KMS-11 (cell line): Measurements from ENCODE around the gene KCNA5.

ENCODE experiments used
- H2AFZ ChIP-seq: fragments of 200-600 bp; sonication (generic); 2 replicates; pipeline ENCODE4 v1.6.1; 2016; ENCODE audit warnings: antibody characterized with exemption, mixed run types, low read depth
- H3K27ac ChIP-seq: fragments of 200-600 bp; sonication (generic); 2 replicates; pipeline ENCODE4 v1.6.1; 2016; ENCODE audit warnings: mild to moderate bottlenecking, mixed run types
- H3K27me3 ChIP-seq: fragments of 200-600 bp; sonication (generic); 2 replicates; pipeline ENCODE4 v1.6.1; 2017; ENCODE audit warnings: mild to moderate bottlenecking, low read depth, mixed run types, moderate library complexity; ENCODE audit not compliant: insufficient read depth
- H3K36me3 ChIP-seq: fragments of 200-600 bp; sonication (generic); 2 replicates; pipeline ENCODE4 v1.6.1; 2017; ENCODE audit warnings: mild to moderate bottlenecking, mixed run types; ENCODE audit not compliant: insufficient read depth
- H3K4me1 ChIP-seq: fragments of 200-600 bp; sonication (generic); 2 replicates; pipeline ENCODE4 v1.6.1; 2016; ENCODE audit warnings: mild to moderate bottlenecking, low read depth, mixed run types; ENCODE audit not compliant: poor library complexity, severe bottlenecking
- H3K4me2 ChIP-seq: fragments of 200-600 bp; sonication (generic); 2 replicates; pipeline ENCODE4 v1.7.0; 2016; ENCODE audit warnings: mild to moderate bottlenecking, mixed run types
- H3K4me3 ChIP-seq: fragments of 200-600 bp; sonication (generic); IDR thresholded peaks from 2 replicates; pipeline ENCODE4 v1.6.1; 2017; ENCODE audit warnings: low read depth, low read length, mixed read lengths; ENCODE audit not compliant: insufficient read depth
- H3K79me2 ChIP-seq: fragments of 200-600 bp; sonication (generic); 2 replicates; pipeline ENCODE4 v1.6.1; 2016; ENCODE audit warnings: low read depth, mixed run types; ENCODE audit not compliant: insufficient read depth
- H3K9ac ChIP-seq: fragments of 200-600 bp; sonication (generic); 2 replicates; pipeline ENCODE4 v1.6.1; 2016; ENCODE audit warnings: mild to moderate bottlenecking, mixed run types
- H4K20me1 ChIP-seq: fragments of 200-600 bp; sonication (generic); 2 replicates; pipeline ENCODE4 v1.6.1; 2016; ENCODE audit warnings: mild to moderate bottlenecking, mixed run types; ENCODE audit not compliant: insufficient read depth
- CTCF ChIP-seq: fragments of 200-600 bp; sonication (generic); conservative IDR thresholded peaks from 2 replicates; pipeline ENCODE4 v1.6.1; 2017; ENCODE audit warnings: low read depth, mild to moderate bottlenecking, antibody characterized with exemption, low read length, moderate library complexity, mixed read lengths

KCNA5 gene

GRCh38 chr12:5037795-5038357 is 5.8 kb upstream of the KCNA5 start:
- no peak overlapping the region for H3K4me3 ChIP-seq
- no peak overlapping the region for H2AFZ ChIP-seq
- H3K27ac ChIP-seq = no peak overlapping the region
- TF ChIP-seq CTCF = no peak
- no peaks in the 10 kb centered on the region for H4K20me1 ChIP-seq
- H3K79me2 ChIP-seq = no peaks in the 10 kb centered on the region
- no peaks in the 10 kb centered on the region for H3K27me3 ChIP-seq
- H3K36me3 ChIP-seq = no peaks in the 10 kb centered on the region
- no peak overlapping the region for H3K9ac ChIP-seq
- H3K4me1 ChIP-seq = no peaks in the 10 kb centered on the region
- H3K4me2 ChIP-seq = no peak overlapping the region

GRCh38 chr12:5038781-5039311 is 4.8 kb upstream of the KCNA5 start:
- TF ChIP-seq CTCF = no peak
- H3K27ac ChIP-seq = no peak overlapping the region
- H3K79me2 ChIP-seq = no peaks in the 10 kb centered on the region
- no peak overlapping the region for H3K4me2 ChIP-seq
- no peak overlapping the region for H2AFZ ChIP-seq
- no peaks in the 10 kb centered on the region for H3K36me3 ChIP-seq
- no peaks in the 10 kb centered on the region for H3K4me1 ChIP-seq
- no peak overlapping the region for H3K4me3 ChIP-seq
- no peaks in the 10 kb centered on the region for H3K27me3 ChIP-seq
- H4K20me1 ChIP-seq = no peaks in the 10 kb centered on the region
- H3K9ac ChIP-seq = no peak overlapping the region

GRCh38 chr12:5039815-5040214 is 3.9 kb upstream of the KCNA5 start:
- no peak overlapping the region for H2AFZ ChIP-seq
- H3K36me3 ChIP-seq = no peaks in the 10 kb centered on the region
- no peaks in the 10 kb centered on the region for H3K27me3 ChIP-seq
- H3K27ac ChIP-seq = no peak overlapping the region
- no peaks in the 10 kb centered on the region for H4K20me1 ChIP-seq
- H3K79me2 ChIP-seq = no peaks in the 10 kb centered on the region
- no peaks in the 10 kb centered on the region for H3K4me1 ChIP-seq
- no peak overlapping the region for H3K4me2 ChIP-seq
- no peak overlapping the region for H3K4me3 ChIP-seq
- no peak for TF ChIP-seq CTCF
- no peak overlapping the region for H3K9ac ChIP-seq

GRCh38 chr12:5040368-5040767 is 3.3 kb upstream of the KCNA5 start:
- Histone ChIP-seq H4K20me1 (no peaks in the 10 kb centered on the region), H3K36me3 (no peaks in the 10 kb centered on the region), H3K4me3 (no peak overlapping the region), H3K27ac (no peak overlapping the region), H3K4me1 (no peaks in the 10 kb centered on the region), H2AFZ (no peak overlapping the region), H3K27me3 (no peaks in the 10 kb centered on the region), H3K79me2 (no peaks in the 10 kb centered on the region), H3K9ac (no peak overlapping the region), H3K4me2 (no peak overlapping the region)
- TF ChIP-seq CTCF = no peak
